ENCODE results near the gene RPE.

Gene RPE

GRCh38 chr2:210027608-210028007, 25.2 kb downstream of the RPE start:
- TF ChIP-seq GATA2 (IDR thresholded peaks at IDR 0.05; ENCODE audit: low read depth, low read length): no peak
- no peak for TF ChIP-seq GATA3 (IDR thresholded peaks at IDR 0.05; ENCODE audit: low read depth, low read length)

- TF ChIP-seq GATA3 (IDR thresholded peaks at IDR 0.05; ENCODE audit: low read depth, low read length): no peak
- no peak for TF ChIP-seq GATA2 (IDR thresholded peaks at IDR 0.05; ENCODE audit: low read depth, low read length)
Measured at GRCh38 chr2:210028178-210028577, 25.7 kb downstream of the RPE start.

- TF ChIP-seq GATA2 (IDR thresholded peaks at IDR 0.05; ENCODE audit: low read depth, low read length) (no peak), GATA3 (IDR thresholded peaks at IDR 0.05; ENCODE audit: low read depth, low read length) (no peak)
Measured at GRCh38 chr2:210034087-210034683, 31.7 kb downstream of the RPE start.

- no peak for TF ChIP-seq GATA2 (IDR thresholded peaks at IDR 0.05; ENCODE audit: low read depth, low read length)
- no peak for TF ChIP-seq GATA3 (IDR thresholded peaks at IDR 0.05; ENCODE audit: low read depth, low read length)
Measured at GRCh38 chr2:210035679-210036078, 33.2 kb downstream of the RPE start.

GRCh38 chr2:210038078-210038477, 35.6 kb downstream of the RPE start:
- TF ChIP-seq GATA2 (IDR thresholded peaks at IDR 0.05; ENCODE audit: low read depth, low read length) (no peak), GATA3 (IDR thresholded peaks at IDR 0.05; ENCODE audit: low read depth, low read length) (no peak)

GRCh38 chr2:210046851-210047500, 44.5 kb downstream of the RPE start:
- TF ChIP-seq GATA3 (IDR thresholded peaks at IDR 0.05; ENCODE audit: low read depth, low read length) (no peak), GATA2 (IDR thresholded peaks at IDR 0.05; ENCODE audit: low read depth, low read length) (no peak)

GRCh38 chr2:210049831-210050230, 47.4 kb downstream of the RPE start:
- TF ChIP-seq GATA3 (IDR thresholded peaks at IDR 0.05; ENCODE audit: low read depth, low read length) (no peak), GATA2 (IDR thresholded peaks at IDR 0.05; ENCODE audit: low read depth, low read length) (no peak)

- no peak for TF ChIP-seq GATA3 (IDR thresholded peaks at IDR 0.05; ENCODE audit: low read depth, low read length)
- TF ChIP-seq GATA2 (IDR thresholded peaks at IDR 0.05; ENCODE audit: low read depth, low read length): no peak
Measured at GRCh38 chr2:210050885-210051284, 48.4 kb downstream of the RPE start.

GRCh38 chr2:210054696-210055095, 52.3 kb downstream of the RPE start:
- TF ChIP-seq GATA2 (IDR thresholded peaks at IDR 0.05; ENCODE audit: low read depth, low read length): no peak
- TF ChIP-seq GATA3 (IDR thresholded peaks at IDR 0.05; ENCODE audit: low read depth, low read length): no peak

GRCh38 chr2:210055825-210056224, 53.4 kb downstream of the RPE start:
- TF ChIP-seq GATA2 (IDR thresholded peaks at IDR 0.05; ENCODE audit: low read depth, low read length) (no peak), GATA3 (IDR thresholded peaks at IDR 0.05; ENCODE audit: low read depth, low read length) (no peak)

- no peak for TF ChIP-seq GATA3 (IDR thresholded peaks at IDR 0.05; ENCODE audit: low read depth, low read length)
- TF ChIP-seq GATA2 (IDR thresholded peaks at IDR 0.05; ENCODE audit: low read depth, low read length): no peak
Measured at GRCh38 chr2:210063306-210063705, 60.9 kb downstream of the RPE start.
